H1 (cell line): ENCODE measurements around the gene PIK3R5. TPM values are rescaled to one million over a fixed set of nuclear protein-coding genes. Genes with fewer than 3 reads are reported as not detected.

Experiments used
- CTCF ChIA-PET: fragments of 300-600 bp; sonication (Branson Sonifier 250); formaldehyde crosslinking; loops from one replicate; lab custom pipeline; 2021; ENCODE audit not compliant: partially characterized antibody; lab: Charles Lee
- POLR2A ChIA-PET: fragments of 300-600 bp; sonication (Branson Sonifier 250); formaldehyde crosslinking; loops from one replicate; lab custom pipeline; 2021; ENCODE audit warnings: inconsistent platforms; ENCODE audit not compliant: partially characterized antibody; lab: Charles Lee
- DNase-seq, 2 experiments: peaks; one replicate each; pipeline versions ENCODE4 v3.0.0 to v3.0.0-alpha.2; 2010 to 2022; ENCODE audit warnings: low spot score in 2 of 2, low read depth in 1 of 2, mixed read lengths in 1 of 2
- FAIRE-seq: peaks from 2 replicates; lab custom pipeline; 2011; peaks lifted over from hg19 to GRCh38; lab: Jason Lieb, UNC
- H2AFZ ChIP-seq: 2 replicates; pipeline ENCODE4 v1.8.1; 2012; ENCODE audit warnings: low read length, inconsistent platforms
- H2AK5ac ChIP-seq: 2 replicates; pipeline ENCODE4 v1.6.1; 2013; ENCODE audit warnings: low read depth, low read length
- H2BK120ac ChIP-seq: replicated peaks from 2 replicates; pipeline ENCODE3; 2013; ENCODE audit warnings: low read depth, low read length, inconsistent platforms
- H2BK12ac ChIP-seq: 2 replicates; pipeline ENCODE4 v1.6.1; 2013; ENCODE audit warnings: low read depth, low read length
- H2BK15ac ChIP-seq: 2 replicates; pipeline ENCODE4 v1.6.1; 2013; ENCODE audit warnings: low read length
- H2BK20ac ChIP-seq: 2 replicates; pipeline ENCODE4 v1.6.1; 2013; ENCODE audit warnings: low read length
- H2BK5ac ChIP-seq: 2 replicates; pipeline ENCODE4 v1.6.1; 2013; ENCODE audit warnings: low read depth, low read length
- H3K14ac ChIP-seq: 2 replicates; pipeline ENCODE4 v1.6.1; 2013; ENCODE audit warnings: inconsistent platforms; ENCODE audit not compliant: insufficient read length
- H3K18ac ChIP-seq: 2 replicates; pipeline ENCODE4 v1.6.1; 2013; ENCODE audit warnings: low read length; ENCODE audit errors: extremely low read depth
- H3K23ac ChIP-seq: 2 replicates; pipeline ENCODE4 v1.6.1; 2013; ENCODE audit warnings: inconsistent platforms; ENCODE audit not compliant: insufficient read length
- H3K23me2 ChIP-seq: 2 replicates; pipeline ENCODE4 v1.6.1; 2013; ENCODE audit warnings: low read depth, low read length
- H3K27ac ChIP-seq: 2 replicates; pipeline ENCODE4 v1.6.1; 2011; ENCODE audit warnings: low read depth, low read length, inconsistent platforms
- H3K27me3 ChIP-seq, 4 experiments: replicated peaks in 1 of 4; 1 replicate in 1 of 4; 2 replicates in 3 of 4; pipeline versions ENCODE4 v1.6.1 to v1.8.1; 2011 to 2013; ENCODE audit warnings: low read length in 3 of 4, mild to moderate bottlenecking in 3 of 4, inconsistent platforms in 2 of 4, mixed read lengths in 2 of 4, moderate library complexity in 1 of 4; ENCODE audit not compliant: control insufficient read depth in 3 of 4, insufficient read depth in 3 of 4; ENCODE audit errors: extremely low read depth in 1 of 4
- H3K36me3 ChIP-seq, 4 experiments: 2 replicates each; pipeline versions ENCODE4 v1.6.1 to v1.8.1; 2011 to 2013; ENCODE audit warnings: mild to moderate bottlenecking in 4 of 4, low read length in 3 of 4, moderate library complexity in 2 of 4, control low read depth in 1 of 4, inconsistent platforms in 1 of 4; ENCODE audit not compliant: insufficient read depth in 4 of 4, control insufficient read depth in 2 of 4
- H3K4ac ChIP-seq: replicated peaks from 2 replicates; pipeline ENCODE3; 2013; ENCODE audit warnings: low read length, low read depth, mixed read lengths, inconsistent platforms; ENCODE audit not compliant: insufficient read length
- H3K4me1 ChIP-seq, 4 experiments: replicated peaks in 1 of 4; 1 replicate in 1 of 4; 2 replicates in 3 of 4; pipeline versions ENCODE4 v1.6.1 to v1.8.1; 2011 to 2013; ENCODE audit warnings: low read length in 3 of 4, inconsistent platforms in 2 of 4, mixed read lengths in 1 of 4; ENCODE audit not compliant: insufficient read depth in 4 of 4, control insufficient read depth in 3 of 4
- H3K4me2 ChIP-seq, 2 experiments: 2 replicates each; pipeline versions ENCODE4 v1.6.1 to v1.8.1; 2011 to 2013; ENCODE audit warnings: low read depth in 2 of 2, low read length in 2 of 2, control low read depth in 1 of 2, inconsistent platforms in 1 of 2, mild to moderate bottlenecking in 1 of 2; ENCODE audit not compliant: insufficient read depth in 1 of 2
- H3K4me3 ChIP-seq, 4 experiments: fragments of 200-600, 300-600 bp in 1 of 4; sonication (generic), shearing (Covaris generic), sonication (Bioruptor Twin) in 1 of 4; 2 replicates each; pipeline versions ENCODE4 v1.5.1 to v1.8.1; 2011 to 2016; ENCODE audit warnings: low read length in 4 of 4, low read depth in 3 of 4, control low read depth in 2 of 4, inconsistent platforms in 2 of 4, mild to moderate bottlenecking in 2 of 4, mixed read lengths in 1 of 4, moderate library complexity in 1 of 4; ENCODE audit not compliant: insufficient read depth in 2 of 4; ENCODE audit errors: extremely low read depth in 1 of 4
- H3K56ac ChIP-seq: replicated peaks from 2 replicates; pipeline ENCODE3; 2013; ENCODE audit warnings: low read depth, mild to moderate bottlenecking, mixed read lengths, low read length, inconsistent platforms; ENCODE audit not compliant: insufficient read length
- H3K79me1 ChIP-seq: 2 replicates; pipeline ENCODE4 v1.6.1; 2013; ENCODE audit warnings: low read depth, low read length, control low read depth
- H3K79me2 ChIP-seq, 2 experiments: 2 replicates each; pipeline versions ENCODE4 v1.6.1 to v1.8.1; 2012 to 2013; ENCODE audit warnings: low read length in 2 of 2, mild to moderate bottlenecking in 2 of 2, inconsistent platforms in 1 of 2; ENCODE audit not compliant: insufficient read depth in 2 of 2, control insufficient read depth in 1 of 2
- H3K9ac ChIP-seq, 4 experiments: replicated peaks in 1 of 4; 1 replicate in 1 of 4; 2 replicates in 3 of 4; pipeline versions ENCODE4 v1.6.1 to v1.8.1; 2011 to 2013; ENCODE audit warnings: low read depth in 3 of 4, low read length in 3 of 4, control low read depth in 2 of 4, mild to moderate bottlenecking in 2 of 4, moderate library complexity in 2 of 4, inconsistent platforms in 1 of 4; ENCODE audit errors: extremely low read depth in 1 of 4
- H3K9me3 ChIP-seq, 2 experiments: 2 replicates each; pipeline versions ENCODE4 v1.6.1 to v1.8.1; 2012 to 2013; ENCODE audit warnings: mild to moderate bottlenecking in 2 of 2, moderate library complexity in 2 of 2, control low read depth in 1 of 2, inconsistent platforms in 1 of 2, low read depth in 1 of 2, low read length in 1 of 2, mixed read lengths in 1 of 2; ENCODE audit not compliant: insufficient read depth in 2 of 2
- H4K20me1 ChIP-seq, 2 experiments: replicated peaks in 1 of 2; 2 replicates each; pipeline versions ENCODE3 to v1.8.1; 2011 to 2013; ENCODE audit warnings: inconsistent platforms in 2 of 2, low read length in 2 of 2, mild to moderate bottlenecking in 1 of 2; ENCODE audit not compliant: insufficient read depth in 2 of 2, control insufficient read depth in 1 of 2
- H4K5ac ChIP-seq: 2 replicates; pipeline ENCODE4 v1.6.1; 2013; ENCODE audit warnings: low read length, low read depth, mixed read lengths, inconsistent platforms; ENCODE audit not compliant: insufficient read length
- H4K8ac ChIP-seq: 2 replicates; pipeline ENCODE4 v1.8.0; 2013; ENCODE audit warnings: mild to moderate bottlenecking, moderate library complexity, low read length, inconsistent platforms; ENCODE audit not compliant: insufficient read depth; ENCODE audit errors: extremely low read depth
- H4K91ac ChIP-seq: replicated peaks from 2 replicates; pipeline ENCODE3; 2013; ENCODE audit warnings: low read length, mixed read lengths, inconsistent platforms; ENCODE audit not compliant: insufficient read length
- BCL11A ChIP-seq, 2 experiments: IDR thresholded peaks; one replicate each; pipeline ENCODE4 v1.6.1; 2011; ENCODE audit warnings: low read depth in 2 of 2, low read length in 2 of 2, mild to moderate bottlenecking in 2 of 2
- CHD2 ChIP-seq: IDR thresholded peaks from 2 replicates; pipeline ENCODE4 v1.6.1; 2012; ENCODE audit warnings: low read length, improper control_type of control experiment
- EP300 ChIP-seq, 2 experiments: IDR thresholded peaks; 1 replicate in 1 of 2; 2 replicates in 1 of 2; pipeline ENCODE4 v1.6.1; 2011 to 2012; ENCODE audit warnings: low read depth in 2 of 2, low read length in 2 of 2, mild to moderate bottlenecking in 2 of 2, borderline replicate concordance in 1 of 2, inconsistent platforms in 1 of 2, moderate library complexity in 1 of 2
- FOSL1 ChIP-seq: IDR thresholded peaks from 2 replicates; pipeline ENCODE4 v1.6.1; 2011; ENCODE audit warnings: mild to moderate bottlenecking, low read depth, low read length, moderate library complexity; ENCODE audit not compliant: insufficient read depth
- GABPA ChIP-seq: IDR thresholded peaks from 2 replicates; pipeline ENCODE4 v1.6.1; 2011; ENCODE audit warnings: mild to moderate bottlenecking, low read length, moderate library complexity, borderline replicate concordance; ENCODE audit not compliant: insufficient read depth
- MAFK ChIP-seq: IDR thresholded peaks from 2 replicates; pipeline ENCODE4 v1.6.1; 2012; ENCODE audit warnings: low read depth, mild to moderate bottlenecking, improper control_type of control experiment, low read length
- NANOG ChIP-seq: IDR thresholded peaks from 2 replicates; pipeline ENCODE4 v1.6.1; 2011; ENCODE audit warnings: low read length, low read depth, mild to moderate bottlenecking, inconsistent platforms; ENCODE audit not compliant: insufficient read depth, poor library complexity, severe bottlenecking
- NRF1 ChIP-seq: IDR thresholded peaks from 2 replicates; pipeline ENCODE4 v1.6.1; 2011; ENCODE audit warnings: mild to moderate bottlenecking, low read depth, low read length, improper control_type of control experiment
- RNF2 ChIP-seq: fragments of 200-900, 300-1000 bp; sonication (generic); IDR thresholded peaks from 2 replicates; pipeline ENCODE4 v1.7.1; 2016; ENCODE audit warnings: borderline replicate concordance, low read depth, mild to moderate bottlenecking, antibody characterized with exemption, low read length; ENCODE audit not compliant: poor library complexity, severe bottlenecking; ENCODE audit errors: missing control alignments
- SIRT6 ChIP-seq: IDR thresholded peaks from one replicate; pipeline ENCODE4 v1.7.1; 2012; ENCODE audit warnings: low read length, inconsistent platforms
- SP2 ChIP-seq: IDR thresholded peaks from 2 replicates; pipeline ENCODE4 v1.6.1; 2012; ENCODE audit warnings: mild to moderate bottlenecking, low read length, inconsistent platforms
- SP4 ChIP-seq: IDR thresholded peaks from 2 replicates; pipeline ENCODE4 v1.6.1; 2012; ENCODE audit warnings: low read length, inconsistent platforms
- SRF ChIP-seq: IDR thresholded peaks from 2 replicates; pipeline ENCODE4 v1.6.1; 2011; ENCODE audit warnings: mild to moderate bottlenecking, low read depth, low read length, moderate library complexity
- TAF7 ChIP-seq: optimal IDR thresholded peaks from 2 replicates; pipeline ENCODE3; 2011; ENCODE audit warnings: low read depth, mild to moderate bottlenecking, inconsistent platforms, low read length, moderate library complexity, borderline replicate concordance
- WGBS, 2 experiments: shearing (Covaris generic) in 1 of 2; methylation state at CpG; one replicate each; pipeline versions ENCODE4 v1.1.6 to v1.1.7; 2013 to 2015; ENCODE audit warnings: low lambda C conversion rate in 2 of 2, mixed read lengths in 2 of 2, inconsistent platforms in 1 of 2, low coverage in 1 of 2, missing lambda C conversion rate in 1 of 2; ENCODE audit not compliant: insufficient replicate concordance in 2 of 2, insufficient coverage in 1 of 2, insufficient read length in 1 of 2; ENCODE audit errors: extremely low coverage in 1 of 2, missing lambda C conversion rate in 1 of 2; 5-methylcytosine and 5-hydroxymethylcytosine counted together
- polyA plus RNA-seq, 7 experiments: library from polyadenylated mRNA; depleted of rRNA in 3 of 7; stranded (reverse) in 5 of 7; unstranded in 2 of 7; fragments of >200 nt in 5 of 7; fragments of 200-250 nt in 2 of 7; gene quantifications; 1 replicate in 5 of 7; 2 replicates in 1 of 7; 4 replicates in 1 of 7; pipeline versions ENCODE4 v1.2.1 to v1.2.3, GENCODE V29; 2011 to 2013; ENCODE audit warnings: missing spikeins in 2 of 7, mixed read lengths in 2 of 7
- total RNA-seq: library from RNA; stranded (reverse); fragmentation: NEBNext Ultra II Directional; extraction: Animal tissue kit (Norgen Biotek cat#: 25700); gene quantifications from 2 replicates; pipeline ENCODE4 v1.2.1, GENCODE V29; 2021

The PIK3R5 gene
- total and polyA plus RNA-seq, 2 of the 8 experiments (the other 6 are each of a cell fraction or from before 2014, with no cell fraction given) = 2.7 to 4.3 TPM

GRCh38 chr17:8890671-8891070 lies 74.8 kb downstream of the PIK3R5 start:
- H3K4me2 ChIP-seq = no peak overlapping the region
- H3K9me3 ChIP-seq = no peaks in the 10 kb centered on the region; a peak in 1 of 4 replicates
- ChIA-PET CTCF (interaction anchor here (0.6 to 10.4 kb wide), 8 partner anchors 10 to 238 kb away, joined by 3 to 107 read pairs (median 6); partner anchors contain the start of gene MFSD6L), POLR2A (no interaction called here)
- H3K23me2 ChIP-seq = peaks cover 3% of the 10 kb centered on the region; the same call in 1 of the 2 replicates
- no peak overlapping the region for H3K27ac ChIP-seq
- H4K20me1 ChIP-seq = no peaks in the 10 kb centered on the region
- H2AK5ac ChIP-seq = no peak overlapping the region
- no peak overlapping the region for H2BK5ac ChIP-seq
- no peak overlapping the region for H2BK120ac ChIP-seq
- no peak overlapping the region for H4K5ac ChIP-seq
- H2BK15ac ChIP-seq = no peak overlapping the region
- H4K8ac ChIP-seq = no peak overlapping the region
- no peak for DNase-seq
- H2AFZ ChIP-seq = no peak overlapping the region
- H3K36me3 ChIP-seq = no peaks in the 10 kb centered on the region
- H3K4me3 ChIP-seq = no peak overlapping the region
- no peaks in the 10 kb centered on the region for H3K79me2 ChIP-seq
- H3K27me3 ChIP-seq = no peaks in the 10 kb centered on the region; a peak in 1 of 7 replicates
- no peak overlapping the region for H4K91ac ChIP-seq
- no peak overlapping the region for H3K9ac ChIP-seq
- H3K4ac ChIP-seq = no peak overlapping the region
- H2BK12ac ChIP-seq = no peak overlapping the region
- no peak overlapping the region for H2BK20ac ChIP-seq
- no peak for FAIRE-seq
- no peak overlapping the region for H3K14ac ChIP-seq
- no peaks in the 10 kb centered on the region for H3K79me1 ChIP-seq
- no peak overlapping the region for H3K18ac ChIP-seq
- WGBS, 2 experiments = 93% methylated on average over 12 of the region's 12 CpGs; no CpG with 5 or more reads in 1 of the 2 experiments
- no peak overlapping the region for H3K56ac ChIP-seq
- peaks cover 0 to 19% (median 11%) of the 10 kb centered on the region in 4 experiments; a peak in 4 of 7 replicates for H3K4me1 ChIP-seq
- H3K23ac ChIP-seq = no peak overlapping the region
- TF ChIP-seq EP300 (IDR thresholded peaks at IDR 0.05; ENCODE audit: borderline replicate concordance in 1 of 2, low read depth in 2 of 2, low read length in 2 of 2) (no peak), SP2 (no peak), NRF1 (no peak), CHD2 (no peak), NANOG (no peak), GABPA (no peak), RNF2 (no peak), TAF7 (no peak), BCL11A (IDR thresholded peaks at IDR 0.05; ENCODE audit: low read depth in 2 of 2, low read length in 2 of 2) (no peak), MAFK (no peak), SP4 (no peak), SRF (no peak), SIRT6 (no peak), FOSL1 (no peak)
